ENCODE data around the gene RAB26.

RAB26 gene

GRCh38 chr16:2159175-2159838, 10.9 kb downstream of the RAB26 start:
- no peak for DNase-seq (ENCODE audit: low read depth in 2 of 2)

DNA sequence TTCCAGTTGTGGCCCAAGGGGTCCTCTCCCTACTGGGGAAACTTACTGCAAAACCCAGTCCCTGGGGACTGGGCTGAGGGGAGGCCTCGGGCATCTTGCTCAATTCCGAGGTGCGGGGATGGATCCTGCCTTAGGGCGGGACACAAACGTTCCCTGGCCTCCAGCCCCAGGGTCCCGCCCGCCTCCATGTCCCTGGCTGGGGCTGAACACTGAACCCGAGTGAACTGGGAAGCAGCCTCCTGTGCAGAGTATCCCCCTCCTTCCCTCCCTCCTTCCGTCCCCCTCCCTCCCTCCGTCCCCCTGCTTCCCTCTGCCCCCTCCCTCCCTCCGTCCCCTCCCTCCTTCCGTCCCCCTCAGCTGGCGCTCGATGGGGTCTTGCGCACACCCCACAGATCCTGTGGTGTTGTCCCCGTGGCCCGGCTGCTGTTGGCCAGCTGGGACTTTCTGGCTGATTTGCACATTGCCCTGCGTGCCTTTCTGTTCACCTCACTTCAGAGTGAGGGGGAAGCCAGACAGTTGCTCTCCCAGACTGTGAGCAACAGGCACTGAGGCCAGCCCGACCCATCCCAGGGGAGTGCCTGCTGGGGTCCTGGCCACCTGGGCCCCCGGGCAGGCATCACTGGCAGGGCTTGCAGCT, 12.6 kb downstream of the RAB26 start:
- no peak for DNase-seq (ENCODE audit: low read depth in 2 of 2)

DNA sequence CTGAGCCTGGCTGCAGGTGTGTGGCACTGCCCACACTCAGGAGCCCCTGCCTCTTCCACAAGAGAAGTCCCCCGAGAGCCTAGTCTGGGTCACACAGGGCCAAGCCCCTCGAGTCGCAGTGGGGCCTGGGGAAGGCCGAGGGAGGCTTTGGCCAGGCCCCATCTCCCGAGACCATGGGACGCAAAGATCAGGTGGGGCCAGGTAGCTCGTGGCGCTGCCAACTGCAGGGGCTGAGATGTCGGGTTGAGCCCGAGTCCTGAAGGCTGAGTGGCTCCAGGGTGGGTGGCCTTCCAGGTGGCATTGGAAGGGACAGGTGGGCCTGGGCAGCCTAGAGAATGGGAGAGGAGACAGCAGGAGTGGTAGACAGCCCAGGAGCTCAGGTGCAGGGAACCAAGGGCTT, 13.5 kb downstream of the RAB26 start:
- DNase-seq (ENCODE audit: low read depth in 2 of 2): no peak

DNA sequence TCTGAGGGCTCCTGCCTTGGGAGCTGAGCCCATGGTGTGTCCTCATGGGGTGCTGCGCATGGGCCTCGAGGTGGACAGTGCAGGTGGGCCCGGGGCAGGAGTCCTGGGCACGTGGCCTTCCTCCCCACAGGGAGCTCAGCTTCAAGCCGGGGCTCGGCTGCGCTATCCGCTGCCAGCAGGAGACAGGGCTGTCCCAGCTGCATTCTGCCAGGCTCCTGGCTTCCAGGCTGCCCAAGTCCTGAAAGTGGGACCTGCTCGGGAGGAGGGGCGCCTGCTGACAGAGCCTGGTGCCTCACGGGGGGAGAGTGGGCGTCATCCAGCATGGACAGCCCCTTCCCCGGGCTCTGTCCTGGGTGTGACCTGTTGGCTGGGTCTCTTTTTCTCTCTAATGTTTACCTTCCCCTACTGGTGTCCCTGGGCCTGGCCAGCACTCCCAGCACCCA, 14.3 kb downstream of the RAB26 start:
- no peak for DNase-seq (ENCODE audit: low read depth in 2 of 2)

GRCh38 chr16:2163211-2163881, 14.9 kb downstream of the RAB26 start:
- DNase-seq (ENCODE audit: low read depth in 2 of 2): no peak

DNA sequence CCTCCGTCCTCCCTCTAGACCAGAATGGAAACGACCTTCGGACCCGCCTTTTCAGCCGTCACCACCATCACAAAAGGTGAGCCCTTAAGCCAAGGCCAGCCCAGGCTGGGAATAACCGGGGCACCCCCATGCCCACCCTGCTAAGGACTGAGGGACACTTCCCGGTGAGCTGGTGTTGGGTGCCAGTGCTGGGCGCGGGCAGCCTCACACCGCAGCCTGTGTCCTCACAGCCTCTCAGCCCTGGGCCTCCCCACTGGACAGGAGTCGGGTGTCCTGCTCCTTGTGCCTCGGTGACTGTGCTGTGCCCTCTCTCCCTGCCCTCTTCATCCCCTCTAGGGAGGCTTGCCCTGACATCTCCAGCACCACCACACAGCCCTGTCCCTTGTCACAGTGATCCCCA, 17.4 kb downstream of the RAB26 start:
- DNase-seq (ENCODE audit: low read depth in 2 of 2): no peak

DNA sequence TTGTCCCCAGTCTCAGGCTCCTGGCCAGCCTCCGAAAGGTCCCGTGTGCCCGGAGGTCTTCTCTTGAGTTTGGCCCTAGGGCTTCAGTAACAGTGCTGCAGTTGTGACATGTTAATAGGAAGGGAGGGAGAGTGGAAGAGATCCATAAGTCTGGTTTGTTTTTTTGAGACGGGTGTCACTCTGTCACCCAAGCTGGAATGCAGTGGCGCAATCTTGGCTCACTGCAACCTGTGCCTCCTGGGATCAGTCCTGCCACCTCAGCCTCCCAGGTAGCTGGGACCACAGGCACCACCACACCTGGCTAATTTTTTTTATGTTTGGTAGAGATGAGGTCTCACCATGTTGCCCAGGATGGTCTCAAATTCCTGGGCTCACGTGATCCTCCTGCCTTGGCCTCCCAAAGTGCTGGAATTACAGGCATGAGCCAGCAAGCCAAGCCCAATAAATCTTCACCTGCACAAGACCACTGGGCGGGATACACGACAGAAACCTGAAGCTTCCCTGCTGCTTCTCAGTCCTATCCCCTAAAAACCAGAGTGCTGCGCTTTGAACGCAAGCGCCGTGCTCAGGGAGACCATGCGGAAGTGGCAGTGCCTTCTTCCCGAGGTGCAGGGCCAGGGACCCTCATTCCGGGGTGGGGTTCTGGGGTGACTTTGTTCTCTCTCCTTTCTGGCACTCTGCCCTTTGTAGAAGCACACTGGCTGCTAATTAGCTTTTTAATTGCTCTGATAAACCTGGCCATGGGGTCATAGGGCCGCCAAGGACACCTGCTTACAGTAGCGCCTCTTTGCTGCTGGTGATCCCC, 18.0 kb downstream of the RAB26 start:
- no peak for DNase-seq (ENCODE audit: low read depth in 2 of 2)

DNA sequence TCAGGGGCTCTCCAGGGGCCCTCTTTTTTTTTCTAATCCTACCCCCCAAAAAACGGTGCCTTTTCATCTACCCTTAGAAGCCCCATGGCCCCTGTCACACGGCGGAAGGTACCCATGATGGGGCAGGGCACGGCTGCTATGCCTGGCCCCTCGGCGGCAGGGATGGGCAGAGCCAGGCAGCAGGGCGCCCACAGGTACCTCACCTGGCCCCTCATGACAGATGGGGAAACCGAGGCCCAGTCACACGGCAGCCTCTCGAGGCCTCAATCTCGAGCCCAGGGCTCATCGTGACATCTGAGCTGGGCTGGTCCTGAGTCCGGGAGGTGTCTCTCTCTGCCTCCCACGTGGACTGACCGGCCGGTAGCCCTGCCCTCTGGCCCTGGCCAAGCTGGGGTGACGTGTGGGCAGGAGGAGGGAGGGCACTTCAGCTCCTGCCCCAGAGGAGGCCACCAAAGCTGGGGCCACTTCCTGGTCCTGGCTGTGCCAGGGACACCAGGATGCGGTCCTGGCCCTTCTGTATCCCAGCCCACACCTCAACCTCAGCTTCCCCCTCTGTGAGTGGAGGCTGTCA, 18.7 kb downstream of the RAB26 start:
- DNase-seq (ENCODE audit: low read depth in 2 of 2): no peak

DNA sequence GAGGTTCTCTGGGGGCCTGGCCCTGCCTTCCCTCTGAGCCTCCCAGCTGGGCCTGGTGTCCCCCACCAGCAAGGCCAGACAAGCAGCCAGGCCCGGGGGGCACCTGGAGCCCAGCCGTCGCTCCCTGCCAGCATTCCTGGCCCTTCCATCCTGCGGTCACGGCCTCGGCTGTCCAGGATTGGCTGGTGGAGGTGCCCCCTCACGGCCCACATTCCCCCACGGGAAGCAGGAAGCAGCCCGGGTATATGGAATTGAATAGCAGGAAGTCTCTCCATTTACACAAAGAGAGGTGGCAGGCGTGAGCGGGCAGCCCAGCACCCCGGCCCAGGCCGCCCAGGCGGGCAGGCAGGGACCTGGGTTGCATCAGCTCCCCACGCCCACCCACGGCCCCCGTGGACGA, 21.7 kb downstream of the RAB26 start:
- DNase-seq (ENCODE audit: low read depth in 2 of 2): no peak

- no peak for DNase-seq (ENCODE audit: low read depth in 2 of 2)
These were observed 22.4 kb downstream of the RAB26 start for GRCh38 chr16:2170587-2171435.

DNA sequence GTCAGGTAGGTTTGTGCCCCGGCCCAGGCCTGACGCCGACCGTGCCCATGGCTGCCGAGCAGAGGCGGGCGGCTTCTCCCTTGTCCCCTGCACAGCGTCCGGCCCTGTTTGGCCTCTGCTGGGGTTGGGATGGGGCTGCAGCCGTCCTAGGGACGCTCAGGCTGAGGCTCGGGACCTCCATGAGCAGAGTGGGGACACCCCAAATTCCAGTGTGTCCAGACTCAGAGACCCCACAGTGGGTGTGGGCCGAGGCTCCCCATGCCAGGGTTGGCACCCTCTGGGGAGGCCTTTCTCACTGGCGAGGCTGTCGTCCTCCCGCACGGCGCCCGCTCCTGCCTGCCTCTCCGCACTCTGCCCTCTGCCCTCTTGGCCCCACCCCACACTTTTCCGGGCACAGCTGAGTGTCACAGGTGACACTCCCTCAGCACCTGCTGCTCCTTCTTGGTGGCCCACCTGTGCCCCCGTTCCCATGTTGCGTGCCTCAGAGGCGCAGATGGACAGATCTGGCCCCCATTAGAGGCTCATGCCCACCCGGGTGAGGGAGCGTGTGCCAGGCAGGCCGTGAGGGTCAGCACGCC, 23.3 kb downstream of the RAB26 start:
- DNase-seq (ENCODE audit: low read depth in 2 of 2): no peak

DNA sequence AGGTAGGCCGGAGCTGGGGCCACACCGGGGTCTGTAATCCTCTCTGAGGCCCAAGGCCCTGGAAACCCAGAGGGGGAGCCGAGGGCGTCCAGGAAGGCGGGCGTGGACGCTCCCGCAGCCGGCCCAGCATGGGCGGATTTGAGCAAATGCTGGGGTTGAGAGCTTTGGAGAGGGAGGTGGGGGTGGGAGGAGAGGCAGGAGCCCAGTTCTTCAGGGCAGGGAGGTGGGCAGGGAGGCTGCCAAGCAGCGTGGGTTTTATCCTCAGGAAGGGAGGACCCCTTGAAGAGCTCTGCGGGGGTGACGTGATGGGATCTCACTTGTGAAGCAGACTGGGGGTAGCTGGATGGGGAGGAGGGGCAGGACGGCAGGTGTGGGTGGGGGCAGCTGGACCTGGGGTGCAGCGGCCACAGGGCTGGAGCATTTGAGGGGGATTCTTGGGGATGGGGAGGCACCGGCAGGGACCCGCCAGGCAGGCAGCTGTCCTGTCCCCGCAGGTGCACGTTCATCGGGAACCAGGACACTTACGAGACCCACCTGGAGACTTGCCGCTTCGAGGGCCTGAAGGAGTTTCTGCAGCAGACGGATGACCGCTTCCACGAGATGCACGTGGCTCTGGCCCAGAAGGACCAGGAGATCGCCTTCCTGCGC, 24.4 kb downstream of the RAB26 start:
- DNase-seq (ENCODE audit: low read depth in 2 of 2): no peak

- DNase-seq (ENCODE audit: low read depth in 2 of 2): no peak
These were observed 24.9 kb downstream of the RAB26 start for GRCh38 chr16:2173366-2173765.

DNA sequence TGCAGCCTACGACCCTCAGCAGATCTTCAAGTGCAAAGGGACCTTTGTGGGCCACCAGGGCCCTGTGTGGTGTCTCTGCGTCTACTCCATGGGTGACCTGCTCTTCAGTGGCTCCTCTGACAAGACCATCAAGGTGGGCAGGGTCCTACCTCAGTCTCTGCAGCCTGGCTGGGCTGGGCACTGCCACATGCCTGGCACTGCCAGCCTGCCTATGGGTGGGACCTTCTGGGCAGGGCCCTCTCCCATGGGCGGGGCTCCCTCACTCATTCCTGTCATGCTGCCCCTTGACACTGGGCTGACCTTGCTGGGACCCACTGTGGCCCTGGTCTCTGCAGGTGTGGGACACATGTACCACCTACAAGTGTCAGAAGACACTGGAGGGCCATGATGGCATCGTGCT, 25.5 kb downstream of the RAB26 start:
- no peak for DNase-seq (ENCODE audit: low read depth in 2 of 2)

GRCh38 chr16:2174396-2175131, 26.1 kb downstream of the RAB26 start:
- no peak for DNase-seq (ENCODE audit: low read depth in 2 of 2)

- DNase-seq (ENCODE audit: low read depth in 2 of 2): no peak
These were observed 27.0 kb downstream of the RAB26 start for GRCh38 chr16:2175454-2175853.

- DNase-seq (ENCODE audit: low read depth in 2 of 2): no peak
These were observed 27.6 kb downstream of the RAB26 start for GRCh38 chr16:2176047-2176446.

- no peak for DNase-seq (ENCODE audit: low read depth in 2 of 2)
These were observed 28.7 kb downstream of the RAB26 start for GRCh38 chr16:2177101-2177500.

DNA sequence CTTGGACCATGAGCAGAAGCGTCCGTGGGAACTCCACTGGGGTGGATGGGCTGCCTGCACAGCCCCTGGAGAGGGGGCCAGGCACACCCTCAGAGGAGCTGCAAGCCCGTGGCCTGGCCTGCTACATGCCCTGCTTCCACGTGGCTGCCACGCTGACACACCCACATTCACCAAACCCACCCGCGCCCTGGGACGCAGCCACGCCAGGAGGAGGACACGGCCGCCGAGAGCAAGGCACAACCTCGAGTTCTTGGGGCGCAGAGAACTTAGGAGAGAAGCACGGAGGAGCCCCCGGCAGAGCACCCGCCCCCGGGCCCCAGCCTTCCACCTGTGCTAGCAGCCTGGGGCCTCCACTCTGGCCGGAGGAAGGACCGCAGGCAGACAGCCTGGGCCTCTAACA, 29.1 kb downstream of the RAB26 start:
- no peak for DNase-seq (ENCODE audit: low read depth in 2 of 2)
